ENCODE measurements around the gene CPNE8. TPM values are rescaled to one million over a fixed set of nuclear protein-coding genes. Genes with fewer than 3 reads are reported as not detected.

CPNE8 gene
- total and polyA plus RNA-seq, 2 of the 4 experiments (the other 2 are of a cell fraction): not detected

GRCh38 chr12:38625306-38625705, 280.1 kb downstream of the CPNE8 start:
- Histone ChIP-seq H3K36me3 (ENCODE audit: control insufficient read depth, insufficient read depth, low read length) (no peaks in the 10 kb centered on the region), H3K23ac (ENCODE audit: low read depth, low read length) (no peak overlapping the region), H3K9me3 (ENCODE audit: control insufficient read depth, insufficient read depth, low read length) (no peaks in the 10 kb centered on the region), H4K8ac (ENCODE audit: low read depth in 2 of 2, low read length in 2 of 2) (no peak overlapping the region), H3K4me3 (ENCODE audit: insufficient read depth, low read depth, low read length) (no peak overlapping the region), H3K4me2 (ENCODE audit: low read depth, low read length) (no peak overlapping the region), H2AK5ac (ENCODE audit: low read depth, low read length) (no peak overlapping the region), H2BK15ac (ENCODE audit: low read depth, low read length) (no peak overlapping the region), H4K91ac (ENCODE audit: insufficient read depth, low read depth, low read length) (no peak overlapping the region), H3K27me3 (ENCODE audit: control insufficient read depth, insufficient read depth, low read length) (no peaks in the 10 kb centered on the region), H2BK5ac (ENCODE audit: low read depth, low read length, poor library complexity, severe bottlenecking) (no peak overlapping the region), H3K9ac (ENCODE audit: low read depth, low read length) (no peak overlapping the region), H2BK20ac (ENCODE audit: low read depth, low read length) (no peak overlapping the region), H3K27ac (ENCODE audit: insufficient read depth, low read length) (no peak overlapping the region), H2BK120ac (ENCODE audit: low read depth, low read length) (no peak overlapping the region), H4K5ac (ENCODE audit: low read depth, low read length) (no peak overlapping the region), H3K56ac (ENCODE audit: extremely low read depth, insufficient read depth, low read length) (no peak overlapping the region), H3K14ac (replicated peaks; ENCODE audit: low read depth, low read length) (no peak overlapping the region), H2AFZ (replicated peaks; ENCODE audit: low read length, poor library complexity) (no peak overlapping the region), H2AK9ac (replicated peaks; ENCODE audit: low read depth, low read length, poor library complexity) (no peak overlapping the region), H3K4me1 (ENCODE audit: control insufficient read depth, insufficient read depth, low read length) (no peaks in the 10 kb centered on the region), H3K9me1 (ENCODE audit: insufficient read depth, low read length) (no peaks in the 10 kb centered on the region), H3K79me1 (ENCODE audit: low read depth in 1 of 2, low read length in 2 of 2) (no peaks in the 10 kb centered on the region), H3K18ac (ENCODE audit: low read depth, low read length) (no peak overlapping the region), H4K20me1 (ENCODE audit: insufficient read depth, low read length) (no peaks in the 10 kb centered on the region), H3K4ac (ENCODE audit: low read depth, low read length) (no peak overlapping the region)
- intact Hi-C loops (cut with micrococcal nuclease): no loop called here
- dilution Hi-C loops (cut with HindIII; ENCODE audit: low sequenced_read_pairs, unreplicated experiment): no loop called here
- TF ChIP-seq RAD21 (IDR thresholded peaks at IDR 0.05; ENCODE audit: low read length) (no peak), MAZ (IDR thresholded peaks at IDR 0.05; ENCODE audit: borderline replicate concordance, low read depth, low read length) (no peak), MXI1 (IDR thresholded peaks at IDR 0.05; ENCODE audit: borderline replicate concordance, low read depth, low read length) (no peak), POLR2A (IDR thresholded peaks at IDR 0.05; ENCODE audit: low read depth, low read length) (no peak), FOS (IDR thresholded peaks at IDR 0.05; ENCODE audit: low read depth, low read length) (no peak), RCOR1 (IDR thresholded peaks at IDR 0.05; ENCODE audit: insufficient replicate concordance, low read length) (no peak), MAFK (IDR thresholded peaks at IDR 0.05; ENCODE audit: low read depth, low read length) (no peak), BHLHE40 (IDR thresholded peaks at IDR 0.05; ENCODE audit: low read depth, low read length) (no peak), SMC3 (IDR thresholded peaks at IDR 0.05; ENCODE audit: low read depth, low read length) (no peak), USF2 (IDR thresholded peaks at IDR 0.05; ENCODE audit: low read depth, low read length) (no peak), CHD1 (IDR thresholded peaks at IDR 0.05; ENCODE audit: low read depth, low read length) (no peak), RFX5 (IDR thresholded peaks at IDR 0.05; ENCODE audit: low read depth, low read length) (no peak), NFE2L2 (IDR thresholded peaks at IDR 0.05; ENCODE audit: low read depth, low read length) (no peak)
- in situ Hi-C loops (cut with MboI; ENCODE audit: low sequenced_read_pairs): no loop called here
- CTCF ChIA-PET: no interaction called here
- no peak for DNase-seq
- ATAC-seq (ENCODE audit: low read depth): no peak
- POLR2A ChIA-PET (ENCODE audit: unreplicated experiment): no interaction called here
- WGBS, 2 experiments (ENCODE audit: extremely low coverage in 2 of 2, insufficient read length in 1 of 2): 43% methylated on average over 1 of the region's 5 CpGs; no CpG with 5 or more reads in 1 of the 2 experiments
- BruUV-seq (replicated peaks): no TSS peak
